BJ (cell line): ENCODE data around the gene TNFRSF9. TPM values are rescaled to one million over a fixed set of nuclear protein-coding genes. Genes with fewer than 3 reads are reported as not detected.
A peak's percentile ranks its signal among the peaks of the same experiment; 100 is the strongest.

Experiments used
- CTCF ChIA-PET: fragments of 350-600 bp; formaldehyde crosslinking; extraction: SDS; loops from one replicate; lab custom pipeline; 2021; ENCODE audit warnings: antibody characterized with exemption, inconsistent platforms; lab: Yijun Ruan, JAX
- POLR2A ChIA-PET: fragments of 300-600 bp; sonication (Branson Sonifier 250); formaldehyde crosslinking; extraction: SDS; loops from one replicate; lab custom pipeline; 2021; ENCODE audit warnings: antibody characterized with exemption; lab: Charles Lee
- DNase-seq: peaks from one replicate; pipeline ENCODE4 v3.0.0-alpha.2; 2011; ENCODE audit warnings: low read depth
- H3K27me3 ChIP-seq: 2 replicates; pipeline ENCODE4 v1.6.0; 2011; ENCODE audit warnings: low read length; ENCODE audit not compliant: control insufficient read depth, insufficient read depth
- H3K36me3 ChIP-seq: 2 replicates; pipeline ENCODE4 v1.5.1; 2011; ENCODE audit warnings: low read length; ENCODE audit not compliant: control insufficient read depth, insufficient read depth
- H3K4me3 ChIP-seq: 2 replicates; pipeline ENCODE4 v1.5.1; 2011; ENCODE audit warnings: low read depth, mild to moderate bottlenecking, control low read depth, low read length
- CTCF ChIP-seq: IDR thresholded peaks from 2 replicates; pipeline ENCODE4 v1.5.1; 2011; ENCODE audit warnings: low read depth, mild to moderate bottlenecking, control low read depth, inconsistent platforms, low read length, moderate library complexity; ENCODE audit not compliant: insufficient read depth
- polyA plus RNA-seq: library from polyadenylated mRNA; depleted of rRNA; stranded (reverse); fragments of >200 nt; gene quantifications from 2 replicates; pipeline ENCODE4 v1.2.3, GENCODE V29; 2011

The TNFRSF9 gene
- polyA plus RNA-seq, 1 experiment, result not detected

- Histone ChIP-seq H3K27me3 (peaks cover 18% of the 10 kb centered on the region), H3K36me3 (no peaks in the 10 kb centered on the region), H3K4me3 (peak overlapping the region; percentile 21)
- ChIA-PET CTCF (interaction anchor here (0.5 to 1.7 kb wide), 3 partner anchors 9 to 275 kb away, joined by 3 to 6 read pairs (median 4); no protein-coding TSS in a partner anchor), POLR2A (no interaction called here)
- TF ChIP-seq CTCF, result peak; percentile 66
- no peak for DNase-seq
Observed at GRCh38 chr1:7942214-7942921, 1.7 kb upstream of the TNFRSF9 start.

- no peak for DNase-seq
- no peak overlapping the region for H3K4me3 ChIP-seq
- peaks cover 25% of the 10 kb centered on the region for H3K27me3 ChIP-seq
- ChIA-PET POLR2A (no interaction called here), CTCF (interaction anchor here (0.5 kb wide), 1 partner anchor 119 kb away, joined by 3 read pairs; no protein-coding TSS in a partner anchor)
- H3K36me3 ChIP-seq, result no peaks in the 10 kb centered on the region
- TF ChIP-seq CTCF, result no peak
Observed at GRCh38 chr1:7941437-7941793, 776 bp upstream of the TNFRSF9 start.

- POLR2A ChIA-PET, result no interaction called here
- no peak for DNase-seq
- peaks cover 25% of the 10 kb centered on the region for H3K27me3 ChIP-seq
- H3K4me3 ChIP-seq, result no peak overlapping the region
- no peak for TF ChIP-seq CTCF
- H3K36me3 ChIP-seq, result no peaks in the 10 kb centered on the region
- CTCF ChIA-PET, result interaction anchor here (0.5 to 1.1 kb wide), 2 partner anchors 271 to 940 kb away, joined by 3 read pairs; no protein-coding TSS in a partner anchor
Observed at GRCh38 chr1:7940034-7940433, 605 bp downstream of the TNFRSF9 start.

- H3K36me3 ChIP-seq, result no peaks in the 10 kb centered on the region
- H3K27me3 ChIP-seq, result peaks cover 24% of the 10 kb centered on the region
- ChIA-PET POLR2A (no interaction called here), CTCF (no interaction called here)
- H3K4me3 ChIP-seq, result no peak overlapping the region
- no peak for DNase-seq
- TF ChIP-seq CTCF, result no peak
Observed at GRCh38 chr1:7938070-7938469, 2.6 kb downstream of the TNFRSF9 start.

GRCh38 chr1:7932524-7933138 lies 8.0 kb downstream of the TNFRSF9 start:
- TF ChIP-seq CTCF, result no peak
- no peak for DNase-seq
- ChIA-PET POLR2A (no interaction called here), CTCF (no interaction called here)
- peaks cover 7% of the 10 kb centered on the region for H3K27me3 ChIP-seq
- no peaks in the 10 kb centered on the region for H3K36me3 ChIP-seq
- H3K4me3 ChIP-seq, result no peak overlapping the region
